Right atrium auricular region (tissue), 2 donors: ENCODE measurements around the gene ZNF408. TPM values are rescaled to one million over a fixed set of nuclear protein-coding genes. Genes with fewer than 3 reads are reported as not detected.
A peak's percentile ranks its signal among the peaks of the same experiment; 100 is the strongest.

Source experiments
- DNase-seq: peaks from one replicate; pipeline ENCODE4 v3.0.0-alpha.2; 2019; ENCODE audit warnings: low spot score
- H3K27ac ChIP-seq, 2 donors: fragments of 200-600 bp; sonication (generic); 1 replicate in 1 of 2; 2 replicates in 1 of 2; pipeline ENCODE4 v1.5.1; 2016 to 2019
- H3K27me3 ChIP-seq, 2 donors: fragments of 200-600 bp; sonication (generic); one replicate each; pipeline versions ENCODE4 v1.5.1 to v1.6.0; 2017 to 2019
- H3K36me3 ChIP-seq: fragments of 200-600 bp; sonication (generic); one replicate; pipeline ENCODE4 v1.5.1; 2016
- H3K4me1 ChIP-seq, 2 donors: fragments of 200-600 bp; sonication (generic); one replicate each; pipeline versions ENCODE4 v1.5.1 to v1.6.0; 2017 to 2019
- H3K4me3 ChIP-seq, 2 donors: fragments of 200-600 bp; sonication (generic); 1 replicate in 1 of 2; 2 replicates in 1 of 2; pipeline ENCODE4 v1.5.1; 2017 to 2019; ENCODE audit warnings: mild to moderate bottlenecking in 1 of 2, moderate library complexity in 1 of 2
- H3K9me3 ChIP-seq, 2 donors: fragments of 200-600 bp; sonication (generic); one replicate each; pipeline ENCODE4 v1.5.1; 2019
- CTCF ChIP-seq, 2 donors: fragments of 200-600 bp; sonication (generic); IDR thresholded peaks; one replicate each; pipeline ENCODE4 v1.5.1; 2019; ENCODE audit warnings: antibody characterized with exemption in 2 of 2
- total RNA-seq, 2 donors: library from RNA; depleted of rRNA; stranded (reverse); fragments of >200 nt; gene quantifications; one replicate each; pipeline ENCODE4 v1.1.0, GENCODE V29; 2016

The ZNF408 gene
- total RNA-seq, 2 donors from 2014 or later: 6.0 to 9.6 TPM

GRCh38 chr11:46690702-46691101 is 10.1 kb upstream of the ZNF408 start:
- no peak for DNase-seq
- H3K27ac ChIP-seq: no peak overlapping the region
- no peak overlapping the region for H3K4me3 ChIP-seq
- peaks cover 0 to 52% of the 10 kb centered on the region in 2 donors for H3K4me1 ChIP-seq
- H3K36me3 ChIP-seq: peaks cover 72% of the 10 kb centered on the region
- no peak for TF ChIP-seq CTCF (IDR thresholded peaks at IDR 0.05)
- H3K27me3 ChIP-seq: no peaks in the 10 kb centered on the region
- no peaks in the 10 kb centered on the region for H3K9me3 ChIP-seq

GRCh38 chr11:46692450-46692849 is 8.4 kb upstream of the ZNF408 start:
- no peaks in the 10 kb centered on the region for H3K27me3 ChIP-seq
- H3K27ac ChIP-seq: peak overlapping the region in 1 of 2 donors; percentile 38
- TF ChIP-seq CTCF (IDR thresholded peaks at IDR 0.05): no peak
- H3K36me3 ChIP-seq: peaks cover 58% of the 10 kb centered on the region
- no peak overlapping the region for H3K4me3 ChIP-seq
- peaks cover 0 to 55% of the 10 kb centered on the region in 2 donors for H3K4me1 ChIP-seq
- DNase-seq: no peak
- no peaks in the 10 kb centered on the region for H3K9me3 ChIP-seq

GRCh38 chr11:46693597-46694012 is 7.2 kb upstream of the ZNF408 start:
- TF ChIP-seq CTCF (IDR thresholded peaks at IDR 0.05): no peak
- Histone ChIP-seq H3K4me3 (no peak overlapping the region), H3K36me3 (peaks cover 51% of the 10 kb centered on the region), H3K4me1 (peaks cover 0 to 56% of the 10 kb centered on the region in 2 donors), H3K9me3 (no peaks in the 10 kb centered on the region), H3K27ac (peak overlapping the region; percentile 94 to 96), H3K27me3 (no peaks in the 10 kb centered on the region)
- no peak for DNase-seq

GRCh38 chr11:46694072-46694471 is 6.8 kb upstream of the ZNF408 start:
- H3K4me1 ChIP-seq: peaks cover 0 to 61% of the 10 kb centered on the region in 2 donors
- DNase-seq: no peak
- TF ChIP-seq CTCF (IDR thresholded peaks at IDR 0.05): no peak
- H3K27ac ChIP-seq: peak overlapping the region; percentile 94 to 96
- H3K9me3 ChIP-seq: no peaks in the 10 kb centered on the region
- no peaks in the 10 kb centered on the region for H3K27me3 ChIP-seq
- H3K36me3 ChIP-seq: peaks cover 51% of the 10 kb centered on the region
- H3K4me3 ChIP-seq: no peak overlapping the region

GRCh38 chr11:46694607-46695006 is 6.2 kb upstream of the ZNF408 start:
- no peaks in the 10 kb centered on the region for H3K9me3 ChIP-seq
- TF ChIP-seq CTCF (IDR thresholded peaks at IDR 0.05): no peak
- peaks cover 50% of the 10 kb centered on the region for H3K36me3 ChIP-seq
- DNase-seq: no peak
- H3K27ac ChIP-seq: peak overlapping the region; percentile 94 to 96
- H3K4me3 ChIP-seq: no peak overlapping the region
- no peaks in the 10 kb centered on the region for H3K27me3 ChIP-seq
- H3K4me1 ChIP-seq: peaks cover 0 to 66% of the 10 kb centered on the region in 2 donors
